Naive thymus-derived CD4-positive, alpha-beta T cell (primary cell): ENCODE measurements around the gene LUC7L3. TPM values are rescaled to one million over a fixed set of nuclear protein-coding genes. Genes with fewer than 3 reads are reported as not detected.
A peak's percentile ranks its signal among the peaks of the same experiment; 100 is the strongest.

Experiments used
- ATAC-seq: fragments of 150-1000 bp; cut with Tn5 transposase; 2 replicates; pipeline ENCODE4 v1.10.0; 2021; ENCODE audit warnings: mild to moderate bottlenecking, moderate library complexity
- CTCF ChIA-PET: fragments of 350-600 bp; sonication (Branson Sonifier 250); formaldehyde crosslinking; loops from one replicate; lab custom pipeline; 2021; ENCODE audit warnings: antibody characterized with exemption; lab: Charles Lee
- POLR2A ChIA-PET: fragments of 350-600 bp; sonication (Branson Sonifier 250); formaldehyde crosslinking; loops from one replicate; lab custom pipeline; 2021; ENCODE audit warnings: antibody characterized with exemption, inconsistent platforms; lab: Charles Lee
- DNase-seq, 9 donors: peaks; one replicate each; pipeline versions ENCODE4 v3.0.0 to v3.0.0-alpha.2; 2020 to 2022; ENCODE audit warnings: mixed read lengths in 1 of 9
- H3K27ac ChIP-seq: one replicate; pipeline ENCODE4 v1.7.0; 2013; ENCODE audit warnings: mild to moderate bottlenecking, low read depth, low read length, moderate library complexity
- H3K27me3 ChIP-seq, 2 donors: one replicate each; pipeline ENCODE4 v1.7.0; 2013; ENCODE audit warnings: low read length in 2 of 2, mild to moderate bottlenecking in 2 of 2, moderate library complexity in 2 of 2; ENCODE audit not compliant: control insufficient read depth in 2 of 2, insufficient read depth in 2 of 2
- H3K36me3 ChIP-seq, 3 experiments: 1 replicate in 2 of 3; 2 replicates in 1 of 3; pipeline ENCODE4 v1.7.0; 2013; ENCODE audit warnings: low read length in 3 of 3, mild to moderate bottlenecking in 3 of 3, moderate library complexity in 1 of 3; ENCODE audit not compliant: insufficient read depth in 3 of 3, control insufficient read depth in 2 of 3
- H3K4me1 ChIP-seq, 2 donors: one replicate each; pipeline ENCODE4 v1.7.0; 2013; ENCODE audit warnings: low read length in 2 of 2, mild to moderate bottlenecking in 2 of 2, moderate library complexity in 1 of 2; ENCODE audit not compliant: control insufficient read depth in 2 of 2, insufficient read depth in 2 of 2
- H3K4me3 ChIP-seq: 2 replicates; pipeline ENCODE4 v1.7.0; 2013; ENCODE audit warnings: mild to moderate bottlenecking, low read length
- H3K9me3 ChIP-seq, 3 experiments: 1 replicate in 2 of 3; 2 replicates in 1 of 3; pipeline ENCODE4 v1.7.0; 2013; ENCODE audit warnings: low read length in 3 of 3; ENCODE audit not compliant: control insufficient read depth in 2 of 3
- H3K27ac Mint-ChIP-seq, 9 donors: one replicate each; pipeline ENCODE4 v1.8.0; 2020 to 2022; ENCODE audit warnings: mixed read lengths in 9 of 9, mild to moderate bottlenecking in 8 of 9, moderate library complexity in 5 of 9, inconsistent platforms in 2 of 9
- H3K27me3 Mint-ChIP-seq, 5 donors: one replicate each; pipeline ENCODE4 v1.8.0; 2021 to 2022; ENCODE audit warnings: mixed read lengths in 5 of 5, mild to moderate bottlenecking in 1 of 5
- H3K36me3 Mint-ChIP-seq, 5 donors: one replicate each; pipeline ENCODE4 v1.8.0; 2020 to 2022; ENCODE audit warnings: mixed read lengths in 5 of 5, mild to moderate bottlenecking in 3 of 5, inconsistent platforms in 1 of 5
- H3K4me1 Mint-ChIP-seq, 7 donors: one replicate each; pipeline ENCODE4 v1.8.0; 2020 to 2022; ENCODE audit warnings: mixed read lengths in 7 of 7, mild to moderate bottlenecking in 3 of 7, inconsistent platforms in 1 of 7
- H3K4me3 Mint-ChIP-seq, 10 donors: one replicate each; pipeline ENCODE4 v1.8.0; 2020 to 2022; ENCODE audit warnings: mild to moderate bottlenecking in 10 of 10, mixed read lengths in 10 of 10, moderate library complexity in 6 of 10, inconsistent platforms in 2 of 10
- H3K9me3 Mint-ChIP-seq, 11 donors: one replicate each; pipeline ENCODE4 v1.8.0; 2020 to 2022; ENCODE audit warnings: mixed read lengths in 11 of 11, mild to moderate bottlenecking in 4 of 11, inconsistent platforms in 1 of 11, moderate library complexity in 1 of 11
- intact Hi-C, 2 donors: fragments of 100-400 bp; cut with micrococcal nuclease; formaldehyde crosslinking; loops; one replicate each; pipeline ENCODE4 v1.15.1; 2023
- polyA plus RNA-seq, 2 donors: library from polyadenylated mRNA; unstranded; fragments of 300-500 nt; fragmentation: Illumina TruSeq; gene quantifications; one replicate each; pipeline ENCODE4 v1.2.3, GENCODE V29; 2021
- total RNA-seq, 6 experiments: library from RNA in 5 of 6; stranded (reverse) in 5 of 6; gene quantifications; 1 replicate in 5 of 6; 2 replicates in 1 of 6; pipeline ENCODE4 v1.2.3 and lab custom pipeline; 2021 to 2026

The LUC7L3 gene
- total and polyA plus RNA-seq, 7 experiments from 2014 or later, result 41.8 to 331 (median 145) TPM

DNA sequence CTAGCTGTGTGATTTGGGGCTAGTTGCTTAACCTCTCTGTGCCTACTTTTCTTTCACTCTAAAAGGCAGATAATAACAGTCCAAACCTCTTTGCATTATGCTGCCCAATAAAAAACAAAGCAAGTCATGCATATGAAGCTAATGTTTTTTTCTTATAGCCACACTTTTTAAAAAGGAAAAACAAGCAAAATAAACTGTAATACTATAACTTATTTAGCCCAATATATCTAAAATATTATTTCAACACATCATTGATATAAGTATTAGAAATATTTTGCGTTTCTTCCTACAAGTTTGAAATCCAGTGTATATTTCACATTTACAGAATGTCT is 34.1 kb upstream of the LUC7L3 start:
- no peak for DNase-seq
- intact Hi-C loops, result no loop called here
- H3K4me3 Mint-ChIP-seq, result no peak overlapping the region
- no peaks in the 10 kb centered on the region for H3K4me1 ChIP-seq
- H3K4me3 ChIP-seq, result no peak overlapping the region
- no peaks in the 10 kb centered on the region for H3K9me3 ChIP-seq
- POLR2A ChIA-PET, result no interaction called here
- no peak overlapping the region for H3K27ac ChIP-seq
- H3K27me3 ChIP-seq, result no peaks in the 10 kb centered on the region
- CTCF ChIA-PET, result no interaction called here
- H3K27me3 Mint-ChIP-seq, result peaks cover 0 to 33% (median 10%) of the 10 kb centered on the region in 5 donors
- peaks cover 0 to 2% (median 0%) of the 10 kb centered on the region in 11 donors for H3K9me3 Mint-ChIP-seq
- H3K4me1 Mint-ChIP-seq, result peaks cover 5 to 16% (median 7%) of the 10 kb centered on the region in 7 donors
- no peak overlapping the region for H3K27ac Mint-ChIP-seq
- H3K36me3 ChIP-seq, result no peaks in the 10 kb centered on the region
- ATAC-seq, result no peak
- no peaks in the 10 kb centered on the region for H3K36me3 Mint-ChIP-seq

GRCh38 chr17:50685691-50686493 is 33.5 kb upstream of the LUC7L3 start:
- no peak for ATAC-seq
- Histone ChIP-seq H3K4me1 (no peaks in the 10 kb centered on the region), H3K36me3 (no peaks in the 10 kb centered on the region), H3K27me3 (no peaks in the 10 kb centered on the region), H3K9me3 (no peaks in the 10 kb centered on the region), H3K27ac (no peak overlapping the region), H3K4me3 (no peak overlapping the region)
- H3K9me3 Mint-ChIP-seq, result peaks cover 0 to 2% (median 0%) of the 10 kb centered on the region in 11 donors
- no peak for DNase-seq
- no peaks in the 10 kb centered on the region for H3K36me3 Mint-ChIP-seq
- no peak overlapping the region for H3K4me3 Mint-ChIP-seq
- intact Hi-C loops, result no loop called here
- peaks cover 0 to 29% (median 6%) of the 10 kb centered on the region in 5 donors for H3K27me3 Mint-ChIP-seq
- peaks cover 4 to 16% (median 6%) of the 10 kb centered on the region in 7 donors for H3K4me1 Mint-ChIP-seq
- no peak overlapping the region for H3K27ac Mint-ChIP-seq
- POLR2A ChIA-PET, result no interaction called here
- CTCF ChIA-PET, result interaction anchor here (1.2 kb wide), 1 partner anchor 10 kb away, joined by 4 read pairs; no protein-coding TSS in a partner anchor

GRCh38 chr17:50686494-50687199 is 32.8 kb upstream of the LUC7L3 start:
- Mint-ChIP-seq H3K4me3 (no peak overlapping the region), H3K27ac (no peak overlapping the region)
- intact Hi-C loops, result no loop called here

DNA sequence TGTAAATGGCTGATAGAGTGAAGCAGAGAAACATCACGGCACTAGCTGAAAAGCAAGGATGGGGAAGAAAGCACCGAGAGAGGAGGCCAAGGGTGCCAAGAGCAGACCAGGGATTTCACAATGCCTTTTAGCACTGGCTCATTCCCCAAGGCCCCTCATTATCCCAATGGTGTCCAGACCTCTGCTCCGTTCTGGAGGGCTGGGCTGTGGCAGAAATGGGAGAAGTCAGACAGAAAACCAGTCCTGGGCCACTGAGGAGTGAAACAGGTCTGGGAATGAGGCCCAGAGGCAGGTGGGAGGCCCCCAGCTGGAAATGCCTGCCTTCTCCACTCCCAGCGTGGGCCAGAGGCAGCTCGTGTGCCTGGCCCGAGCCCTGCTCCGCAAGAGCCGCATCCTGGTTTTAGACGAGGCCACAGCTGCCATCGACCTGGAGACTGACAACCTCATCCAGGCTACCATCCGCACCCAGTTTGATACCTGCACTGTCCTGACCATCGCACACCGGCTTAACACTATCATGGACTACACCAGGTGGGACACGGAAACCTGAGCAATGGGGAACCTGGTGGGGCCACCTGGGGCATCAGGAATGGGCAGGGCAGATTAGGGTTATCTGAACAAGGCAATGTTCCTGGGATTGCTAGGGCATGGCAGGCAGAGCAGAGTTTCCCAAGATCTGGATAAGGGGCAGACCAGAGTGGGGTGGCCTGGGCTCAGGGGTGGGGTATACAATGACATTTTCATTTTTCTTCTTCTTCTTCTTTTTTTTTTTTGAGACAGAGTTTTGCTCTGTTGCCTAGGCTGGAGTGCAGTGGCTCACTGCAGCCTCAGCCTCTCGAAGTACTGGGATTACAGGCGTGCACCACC is 32.0 kb upstream of the LUC7L3 start:
- Histone ChIP-seq H3K36me3 (peaks cover 0 to under 1% (median 0%) of the 10 kb centered on the region in 3 experiments), H3K4me3 (no peak overlapping the region), H3K27ac (no peak overlapping the region), H3K4me1 (no peaks in the 10 kb centered on the region), H3K9me3 (no peaks in the 10 kb centered on the region), H3K27me3 (no peaks in the 10 kb centered on the region)
- H3K27ac Mint-ChIP-seq, result peak overlapping the region in 1 of 9 donors; percentile 36
- H3K27me3 Mint-ChIP-seq, result peaks cover 0 to 15% (median 0%) of the 10 kb centered on the region in 5 donors
- DNase-seq (no peak), ATAC-seq (no peak)
- ChIA-PET CTCF (no interaction called here), POLR2A (interaction anchor here (0.6 kb wide), 1 partner anchor 30 kb away, joined by 3 read pairs; no protein-coding TSS in a partner anchor)
- no peak overlapping the region for H3K4me3 Mint-ChIP-seq
- peaks cover 0 to 4% (median 0%) of the 10 kb centered on the region in 7 donors for H3K4me1 Mint-ChIP-seq
- H3K36me3 Mint-ChIP-seq, result peaks cover 0 to under 1% (median 0%) of the 10 kb centered on the region in 5 donors
- intact Hi-C loops, result no loop called here
- H3K9me3 Mint-ChIP-seq, result no peaks in the 10 kb centered on the region

More at GRCh38 chr17:50686494-50687199, 32.8 kb upstream of the LUC7L3 start:
- ATAC-seq (no peak), DNase-seq (no peak)
- CTCF ChIA-PET, result interaction anchor here (1.2 kb wide), 1 partner anchor 9 kb away, joined by 4 read pairs; no protein-coding TSS in a partner anchor
- H3K4me1 ChIP-seq, result no peaks in the 10 kb centered on the region
- H3K36me3 ChIP-seq, result no peaks in the 10 kb centered on the region
- no peaks in the 10 kb centered on the region for H3K36me3 Mint-ChIP-seq
- no peak overlapping the region for H3K27ac ChIP-seq
- peaks cover 0 to 2% (median 0%) of the 10 kb centered on the region in 11 donors for H3K9me3 Mint-ChIP-seq
- POLR2A ChIA-PET, result interaction anchor here (0.6 kb wide), 1 partner anchor 31 kb away, joined by 3 read pairs; no protein-coding TSS in a partner anchor
- H3K4me3 ChIP-seq, result no peak overlapping the region
- peaks cover 0 to 8% (median 0%) of the 10 kb centered on the region in 7 donors for H3K4me1 Mint-ChIP-seq
- no peaks in the 10 kb centered on the region for H3K9me3 ChIP-seq
- peaks cover 0 to 23% (median 0%) of the 10 kb centered on the region in 5 donors for H3K27me3 Mint-ChIP-seq
- H3K27me3 ChIP-seq, result no peaks in the 10 kb centered on the region

- Histone ChIP-seq H3K36me3 (peaks cover 0 to 9% (median 0%) of the 10 kb centered on the region in 3 experiments), H3K4me3 (no peak overlapping the region), H3K4me1 (no peaks in the 10 kb centered on the region), H3K27me3 (no peaks in the 10 kb centered on the region), H3K9me3 (no peaks in the 10 kb centered on the region), H3K27ac (no peak overlapping the region)
- intact Hi-C loops, result no loop called here
- H3K27ac Mint-ChIP-seq, result no peak overlapping the region
- DNase-seq (no peak), ATAC-seq (no peak)
- H3K4me1 Mint-ChIP-seq, result peaks cover 0 to 4% (median 0%) of the 10 kb centered on the region in 7 donors
- H3K9me3 Mint-ChIP-seq, result no peaks in the 10 kb centered on the region
- H3K36me3 Mint-ChIP-seq, result peaks cover 0 to 5% (median 0%) of the 10 kb centered on the region in 5 donors
- CTCF ChIA-PET, result no interaction called here
- H3K4me3 Mint-ChIP-seq, result no peak overlapping the region
- POLR2A ChIA-PET, result no interaction called here
- peaks cover 0 to 9% (median 0%) of the 10 kb centered on the region in 5 donors for H3K27me3 Mint-ChIP-seq
These were observed 31.2 kb upstream of the LUC7L3 start for GRCh38 chr17:50688245-50688644.

GRCh38 chr17:50689251-50689650 is 30.2 kb upstream of the LUC7L3 start:
- Mint-ChIP-seq H3K27me3 (peaks cover 0 to 8% (median 0%) of the 10 kb centered on the region in 5 donors), H3K9me3 (no peaks in the 10 kb centered on the region), H3K36me3 (peaks cover 0 to 5% (median 1%) of the 10 kb centered on the region in 5 donors), H3K4me1 (peaks cover 0 to 4% (median 0%) of the 10 kb centered on the region in 7 donors), H3K4me3 (no peak overlapping the region), H3K27ac (no peak overlapping the region)
- peaks cover 0 to 19% (median 0%) of the 10 kb centered on the region in 3 experiments for H3K36me3 ChIP-seq
- H3K9me3 ChIP-seq, result no peaks in the 10 kb centered on the region
- ChIA-PET CTCF (no interaction called here), POLR2A (no interaction called here)
- no peak overlapping the region for H3K27ac ChIP-seq
- no peaks in the 10 kb centered on the region for H3K27me3 ChIP-seq
- ATAC-seq, result no peak
- no peaks in the 10 kb centered on the region for H3K4me1 ChIP-seq
- DNase-seq, result no peak
- no peak overlapping the region for H3K4me3 ChIP-seq
- intact Hi-C loops, result no loop called here
